Esophagus muscularis mucosa (tissue), 4 donors: ENCODE data around the gene GATA3. TPM values are rescaled to one million over a fixed set of nuclear protein-coding genes. Genes with fewer than 3 reads are reported as not detected.
A peak's percentile ranks its signal among the peaks of the same experiment; 100 is the strongest.

Experiments used
- DNase-seq: peaks from one replicate; pipeline ENCODE4 v3.0.0-alpha.2; 2017; ENCODE audit errors: extremely low spot score
- H3K27ac ChIP-seq, 4 donors: fragments of 200-600 bp; sonication (generic); replicated peaks in 1 of 4; 1 replicate in 3 of 4; 2 replicates in 1 of 4; pipeline ENCODE4 v1.5.1; 2016 to 2019; ENCODE audit warnings: mild to moderate bottlenecking in 1 of 4
- H3K27me3 ChIP-seq, 4 donors: fragments of 200-600 bp; sonication (generic); one replicate each; pipeline versions ENCODE4 v1.5.1 to v1.6.0; 2016 to 2019
- H3K36me3 ChIP-seq, 4 donors: fragments of 200-600 bp; sonication (generic); one replicate each; pipeline ENCODE4 v1.5.1; 2016 to 2019
- H3K4me1 ChIP-seq, 4 donors: fragments of 200-600 bp; sonication (generic); one replicate each; pipeline ENCODE4 v1.5.1; 2016 to 2019
- H3K4me3 ChIP-seq, 4 donors: fragments of 200-600 bp; sonication (generic); 1 replicate in 2 of 4; 2 replicates in 2 of 4; pipeline ENCODE4 v1.5.1; 2016 to 2019; ENCODE audit warnings: mild to moderate bottlenecking in 4 of 4, moderate library complexity in 1 of 4
- H3K9me3 ChIP-seq, 4 donors: fragments of 200-600 bp; sonication (generic); 1 replicate in 3 of 4; 2 replicates in 1 of 4; pipeline ENCODE4 v1.5.1; 2016 to 2019
- EP300 ChIP-seq: sonication (generic); formaldehyde crosslinking; IDR thresholded peaks from one replicate; pipeline ENCODE4 v1.6.1; 2017; ENCODE audit warnings: antibody characterized with exemption
- POLR2A ChIP-seq: fragments of 450-650 bp; IDR thresholded peaks from one replicate; pipeline ENCODE4 v1.6.1; 2017; ENCODE audit warnings: antibody characterized with exemption, moderate library complexity, mild to moderate bottlenecking, low read depth
- POLR2AphosphoS5 ChIP-seq, 2 donors: sonication (generic); formaldehyde crosslinking; IDR thresholded peaks; one replicate each; pipeline ENCODE4 v1.6.1; 2017; ENCODE audit warnings: antibody characterized with exemption in 2 of 2
- WGBS: methylation state at CpG from one replicate; pipeline ENCODE4 v1.1.5; 2018; 5-methylcytosine and 5-hydroxymethylcytosine counted together
- intact Hi-C: fragments of 100-400 bp; cut with DNase I; formaldehyde crosslinking; loops from one replicate; pipeline ENCODE4 v1.15.1; 2023
- total RNA-seq, 4 donors: library from RNA; depleted of rRNA; stranded (reverse); fragments of >200 nt; gene quantifications; one replicate each; pipeline versions ENCODE4 v1.1.0 to v1.2.1, GENCODE V29; 2016
- TF ChIP-seq, protein P1 (sequence below), 3 experiments: fragments of 200-600 bp in 2 of 3; fragments of 450-650 bp in 1 of 3; sonication (generic) in 2 of 3; IDR thresholded peaks; one replicate each; pipeline ENCODE4 v1.5.1; 2017 to 2019; ENCODE audit warnings: antibody characterized with exemption in 3 of 3, mild to moderate bottlenecking in 2 of 3, moderate library complexity in 1 of 3

The GATA3 gene
- total RNA-seq, 4 donors from 2014 or later = 0.19 to 0.46 (median 0.33) TPM; not detected in 1

DNA sequence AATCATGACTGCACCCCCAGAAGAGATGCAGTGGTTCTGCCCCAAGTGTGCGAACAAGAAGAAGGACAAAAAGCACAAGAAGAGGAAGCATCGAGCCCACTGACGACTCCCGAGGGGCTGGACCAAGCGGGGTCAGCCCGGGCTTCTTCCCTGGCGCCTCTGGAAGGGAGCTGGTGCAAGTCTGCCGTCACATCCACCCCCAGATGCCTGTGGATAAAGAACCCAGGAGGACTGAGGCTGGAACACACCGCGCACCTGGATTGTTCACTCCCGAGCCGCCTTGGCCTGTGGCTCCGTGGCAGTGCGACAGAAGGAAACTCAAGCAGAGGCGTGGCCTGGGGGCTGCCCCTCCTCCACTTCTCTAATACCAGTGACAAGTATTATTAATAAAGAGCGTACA lies 39.8 kb upstream of the GATA3 start:
- H3K27me3 ChIP-seq = no peaks in the 10 kb centered on the region
- H3K9me3 ChIP-seq = no peaks in the 10 kb centered on the region
- no peak overlapping the region for H3K27ac ChIP-seq
- TF ChIP-seq, protein P1, sequence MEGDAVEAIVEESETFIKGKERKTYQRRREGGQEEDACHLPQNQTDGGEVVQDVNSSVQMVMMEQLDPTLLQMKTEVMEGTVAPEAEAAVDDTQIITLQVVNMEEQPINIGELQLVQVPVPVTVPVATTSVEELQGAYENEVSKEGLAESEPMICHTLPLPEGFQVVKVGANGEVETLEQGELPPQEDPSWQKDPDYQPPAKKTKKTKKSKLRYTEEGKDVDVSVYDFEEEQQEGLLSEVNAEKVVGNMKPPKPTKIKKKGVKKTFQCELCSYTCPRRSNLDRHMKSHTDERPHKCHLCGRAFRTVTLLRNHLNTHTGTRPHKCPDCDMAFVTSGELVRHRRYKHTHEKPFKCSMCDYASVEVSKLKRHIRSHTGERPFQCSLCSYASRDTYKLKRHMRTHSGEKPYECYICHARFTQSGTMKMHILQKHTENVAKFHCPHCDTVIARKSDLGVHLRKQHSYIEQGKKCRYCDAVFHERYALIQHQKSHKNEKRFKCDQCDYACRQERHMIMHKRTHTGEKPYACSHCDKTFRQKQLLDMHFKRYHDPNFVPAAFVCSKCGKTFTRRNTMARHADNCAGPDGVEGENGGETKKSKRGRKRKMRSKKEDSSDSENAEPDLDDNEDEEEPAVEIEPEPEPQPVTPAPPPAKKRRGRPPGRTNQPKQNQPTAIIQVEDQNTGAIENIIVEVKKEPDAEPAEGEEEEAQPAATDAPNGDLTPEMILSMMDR (IDR thresholded peaks at IDR 0.05) = no peak
- TF ChIP-seq POLR2A (no peak), POLR2AphosphoS5 (IDR thresholded peaks at IDR 0.05) (no peak), EP300 (no peak)
- 92% methylated on average over 15 of the region's 16 CpGs for WGBS
- no peak for DNase-seq
- H3K4me1 ChIP-seq = no peaks in the 10 kb centered on the region
- peaks cover 25 to 54% (median 38%) of the 10 kb centered on the region in 4 donors for H3K36me3 ChIP-seq
- no peak overlapping the region for H3K4me3 ChIP-seq
- intact Hi-C loops = no loop called here

GRCh38 chr10:8017277-8017676 lies 37.2 kb upstream of the GATA3 start:
- Histone ChIP-seq H3K9me3 (no peaks in the 10 kb centered on the region), H3K36me3 (peaks cover 15 to 27% (median 18%) of the 10 kb centered on the region in 4 donors), H3K4me3 (no peak overlapping the region), H3K27me3 (peaks cover 0 to 5% (median 0%) of the 10 kb centered on the region in 4 donors), H3K4me1 (no peaks in the 10 kb centered on the region), H3K27ac (no peak overlapping the region)
- no peak for TF ChIP-seq POLR2AphosphoS5 (IDR thresholded peaks at IDR 0.05)
- TF ChIP-seq, protein P1 (IDR thresholded peaks at IDR 0.05) = no peak
- intact Hi-C loops = no loop called here
- WGBS = 62% methylated on average over 6 of the region's 6 CpGs
- DNase-seq = no peak

DNA sequence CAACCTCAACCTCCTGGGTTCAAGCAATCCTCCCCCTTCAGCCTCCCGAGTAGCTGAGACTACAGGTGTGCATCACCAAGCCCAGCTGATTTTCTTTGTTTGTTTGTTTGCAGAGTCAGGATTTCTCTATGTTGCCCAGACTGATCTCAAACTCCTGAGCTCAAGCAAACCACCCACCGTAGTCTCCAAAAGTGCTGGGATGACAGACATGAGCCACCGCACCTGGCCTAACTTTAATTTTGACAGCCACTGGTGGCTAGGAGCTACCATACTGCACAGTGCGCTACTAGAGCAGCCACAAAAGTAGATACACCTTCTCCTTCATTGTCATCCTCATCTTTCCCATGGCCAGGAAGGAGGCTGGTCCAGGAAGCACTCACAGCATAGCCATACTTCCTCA lies 31.2 kb upstream of the GATA3 start:
- intact Hi-C loops = no loop called here
- peak; percentile 77 for DNase-seq
- no peak overlapping the region for H3K27ac ChIP-seq
- H3K27me3 ChIP-seq = peaks cover 0 to 36% (median 6%) of the 10 kb centered on the region in 4 donors
- WGBS = 92% methylated on average over 4 of the region's 4 CpGs
- H3K4me1 ChIP-seq = no peaks in the 10 kb centered on the region
- no peak overlapping the region for H3K4me3 ChIP-seq
- no peaks in the 10 kb centered on the region for H3K36me3 ChIP-seq
- no peaks in the 10 kb centered on the region for H3K9me3 ChIP-seq
- TF ChIP-seq POLR2A = no peak
- no peak for TF ChIP-seq EP300
- TF ChIP-seq, protein P1 (IDR thresholded peaks at IDR 0.05) = no peak
- TF ChIP-seq POLR2AphosphoS5 (IDR thresholded peaks at IDR 0.05) = no peak

GRCh38 chr10:8023851-8024250 lies 30.6 kb upstream of the GATA3 start:
- peak; percentile 31 for DNase-seq
- WGBS = 94% methylated on average over 2 of the region's 2 CpGs
- peaks cover 0 to 37% (median 6%) of the 10 kb centered on the region in 4 donors for H3K27me3 ChIP-seq
- H3K4me1 ChIP-seq = no peaks in the 10 kb centered on the region
- H3K36me3 ChIP-seq = no peaks in the 10 kb centered on the region
- H3K27ac ChIP-seq = no peak overlapping the region
- intact Hi-C loops = no loop called here
- TF ChIP-seq, protein P1 (IDR thresholded peaks at IDR 0.05) = no peak
- TF ChIP-seq POLR2AphosphoS5 (IDR thresholded peaks at IDR 0.05) (no peak), POLR2A (no peak), EP300 (no peak)
- no peaks in the 10 kb centered on the region for H3K9me3 ChIP-seq
- H3K4me3 ChIP-seq = no peak overlapping the region
